NT2/D1 (cell line): ENCODE results near the gene NME9.
"Not testable (repeated sequence)": the region's sequence is repeated elsewhere in the genome, so short reads cannot be mapped to it uniquely, and the experiment has no call there.

Experiments
- DNase-seq: peaks from one replicate; pipeline ENCODE4 v3.0.0-alpha.2; 2011; ENCODE audit warnings: low read depth, low spot score
- H3K27me3 ChIP-seq: 2 replicates; pipeline ENCODE4 v1.6.0; 2011; ENCODE audit warnings: mild to moderate bottlenecking; ENCODE audit not compliant: insufficient read length, insufficient read depth
- H3K36me3 ChIP-seq: 2 replicates; pipeline ENCODE4 v1.6.1; 2011; ENCODE audit warnings: mild to moderate bottlenecking, low read length, mixed read lengths; ENCODE audit not compliant: insufficient read depth, insufficient read length
- H3K4me1 ChIP-seq: 2 replicates; pipeline ENCODE4 v1.5.1; 2011; ENCODE audit not compliant: insufficient read depth, insufficient read length
- H3K4me3 ChIP-seq: 2 replicates; pipeline ENCODE4 v1.5.1; 2011; ENCODE audit warnings: low read depth; ENCODE audit not compliant: insufficient read length
- H3K9ac ChIP-seq: 2 replicates; pipeline ENCODE4 v1.6.0; 2011; ENCODE audit warnings: low read depth; ENCODE audit not compliant: insufficient read length
- H3K9me3 ChIP-seq: 2 replicates; pipeline ENCODE4 v1.5.1; 2011; ENCODE audit warnings: mild to moderate bottlenecking, low read length; ENCODE audit not compliant: insufficient read depth
- SUZ12 ChIP-seq: IDR thresholded peaks from 2 replicates; pipeline ENCODE4 v1.6.1; 2011; ENCODE audit not compliant: insufficient read length, insufficient read depth; ENCODE audit errors: extremely low read depth
- YY1 ChIP-seq: IDR thresholded peaks from 2 replicates; pipeline ENCODE4 v1.6.1; 2011; ENCODE audit not compliant: insufficient read length, insufficient read depth
- ZNF274 ChIP-seq: IDR thresholded peaks from 2 replicates; pipeline ENCODE4 v1.6.1; 2011; ENCODE audit warnings: mild to moderate bottlenecking, low read depth, low read length

Gene NME9, protein sequence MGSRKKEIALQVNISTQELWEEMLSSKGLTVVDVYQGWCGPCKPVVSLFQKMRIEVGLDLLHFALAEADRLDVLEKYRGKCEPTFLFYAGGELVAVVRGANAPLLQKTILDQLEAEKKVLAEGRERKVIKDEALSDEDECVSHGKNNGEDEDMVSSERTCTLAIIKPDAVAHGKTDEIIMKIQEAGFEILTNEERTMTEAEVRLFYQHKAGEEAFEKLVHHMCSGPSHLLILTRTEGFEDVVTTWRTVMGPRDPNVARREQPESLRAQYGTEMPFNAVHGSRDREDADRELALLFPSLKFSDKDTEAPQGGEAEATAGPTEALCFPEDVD

DNA sequence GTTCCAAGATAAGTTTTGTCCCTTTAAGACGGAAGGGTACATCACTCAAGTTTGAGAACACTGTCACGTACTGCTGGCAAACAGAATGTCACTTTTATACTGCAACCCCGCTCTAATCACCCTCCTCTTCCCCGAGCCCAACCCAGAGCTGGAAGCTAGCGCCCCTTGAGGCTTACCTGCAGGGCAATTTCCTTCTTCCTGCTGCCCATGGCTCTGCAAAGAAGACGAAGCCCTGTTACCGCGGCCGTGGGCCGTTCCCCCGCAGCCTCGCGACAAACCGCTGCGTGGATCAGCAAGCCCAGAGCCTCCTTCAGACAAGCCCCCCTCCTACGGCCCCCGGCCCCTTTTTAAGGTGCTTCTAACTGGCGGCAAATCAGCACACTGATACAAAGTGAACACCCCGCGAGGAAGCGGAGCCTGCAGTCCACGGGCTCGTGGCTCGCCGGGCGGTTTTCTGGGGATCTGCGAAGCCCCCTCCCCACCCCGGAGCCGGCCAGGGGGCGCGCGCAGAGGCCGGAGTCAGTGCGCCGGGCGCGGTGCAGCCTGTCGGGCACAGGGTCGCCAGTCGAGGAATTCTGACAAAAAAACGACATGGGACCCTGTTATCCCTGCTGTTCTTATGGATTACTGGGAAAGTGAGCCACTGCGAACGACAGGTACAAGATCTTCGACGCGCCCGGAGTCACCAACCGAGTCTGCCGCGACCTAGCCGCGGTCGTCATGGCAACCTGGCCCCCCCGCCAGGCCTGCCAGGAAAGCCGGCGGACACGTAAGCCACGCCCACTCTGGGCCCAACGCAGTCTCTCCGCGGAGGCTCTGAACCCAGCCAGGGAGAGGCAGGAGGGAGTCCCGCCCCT lies at the start of gene NME9:
Gene NME9 (minus strand): TSS at position 725 of the 857 bp plus-strand sequence. CDS start 516 bp downstream, at position 209.
- peak within 1 kb of the TSS; percentile 64 for H3K4me3 ChIP-seq
- peaks cover 2% of the 10 kb centered on the region for H3K4me1 ChIP-seq
- H3K9ac ChIP-seq, result peak within 1 kb of the TSS; percentile 79
- H3K9me3 ChIP-seq, result no peaks in the 10 kb centered on the region
- peaks cover 3% of the 10 kb centered on the region for H3K27me3 ChIP-seq
- DNase-seq, result peak; percentile 95
- no peak for TF ChIP-seq SUZ12
- H3K36me3 ChIP-seq, result no peaks in the 10 kb centered on the region

DNA sequence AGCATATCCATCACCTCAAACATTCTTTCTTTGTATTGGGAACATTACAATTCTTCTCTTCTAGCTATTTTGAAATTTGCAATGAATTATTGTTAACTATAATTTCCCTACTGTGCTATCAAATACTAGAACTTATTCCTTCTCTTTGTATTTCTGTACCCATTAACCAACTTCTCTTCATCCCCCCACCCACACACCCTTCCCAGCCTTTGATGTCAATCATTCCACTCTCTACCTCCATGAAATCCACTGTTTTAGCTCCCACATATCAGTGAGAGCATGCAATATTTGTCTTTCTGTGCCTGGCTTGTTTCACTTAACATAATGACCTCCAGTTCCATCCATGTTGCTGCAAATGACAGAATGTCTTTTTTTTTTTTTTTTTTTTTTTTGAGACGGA lies 49.3 kb upstream of the NME9 start:
- no peak for DNase-seq
- peaks cover 18% of the 10 kb centered on the region for H3K36me3 ChIP-seq
- H3K4me3 ChIP-seq, result no peak overlapping the region
- no peaks in the 10 kb centered on the region for H3K27me3 ChIP-seq
- no peak overlapping the region for H3K9ac ChIP-seq
- no peaks in the 10 kb centered on the region for H3K9me3 ChIP-seq
- H3K4me1 ChIP-seq, result peaks cover 20% of the 10 kb centered on the region
- no peak for TF ChIP-seq ZNF274
- no peak for TF ChIP-seq YY1
- no peak for TF ChIP-seq SUZ12

DNA sequence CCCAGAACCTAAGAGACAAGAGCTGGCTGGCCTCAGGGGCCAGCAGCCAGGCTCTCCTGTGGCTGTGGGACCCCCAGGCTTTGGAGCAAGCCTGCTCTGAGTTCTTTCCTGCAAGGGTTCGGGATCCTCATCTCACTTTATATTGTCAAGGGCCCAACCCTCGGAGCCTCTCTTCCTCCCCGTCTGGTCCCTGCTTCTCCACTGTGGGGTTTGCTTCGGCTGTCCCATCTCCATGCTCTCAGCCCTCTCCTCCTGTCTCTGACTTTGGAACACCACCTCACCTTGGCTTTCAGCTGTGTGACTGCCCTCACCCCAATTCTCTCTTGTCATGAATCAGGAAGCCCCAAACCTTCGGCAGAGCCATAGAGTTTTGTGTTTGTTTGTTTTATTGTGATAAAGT lies 48.7 kb upstream of the NME9 start:
- Histone ChIP-seq H3K4me3 (no peak overlapping the region), H3K9me3 (no peaks in the 10 kb centered on the region), H3K9ac (no peak overlapping the region), H3K4me1 (peaks cover 20% of the 10 kb centered on the region), H3K27me3 (no peaks in the 10 kb centered on the region), H3K36me3 (peaks cover 22% of the 10 kb centered on the region)
- TF ChIP-seq SUZ12, result no peak
- TF ChIP-seq ZNF274, result no peak
- TF ChIP-seq YY1, result no peak
- no peak for DNase-seq

DNA sequence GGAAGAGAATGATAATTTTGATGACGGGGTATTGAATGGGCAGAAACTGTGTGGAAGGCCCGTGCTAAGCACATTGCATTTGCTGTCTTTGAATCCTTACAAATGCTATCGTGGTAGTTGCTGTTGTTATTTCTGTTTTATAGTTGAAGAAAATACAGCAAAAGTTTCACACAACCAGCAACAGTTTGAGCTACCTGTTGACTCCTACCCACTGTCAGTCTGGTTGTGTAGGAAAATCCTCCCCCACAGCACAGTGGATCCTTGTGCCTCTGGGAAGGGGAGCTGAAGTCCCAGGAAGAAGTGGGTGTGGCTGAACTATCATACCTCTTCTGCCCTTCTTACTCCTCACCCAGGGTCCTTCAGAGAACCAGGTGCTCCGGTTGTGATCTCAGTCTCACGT lies 48.2 kb upstream of the NME9 start:
- peaks cover 20% of the 10 kb centered on the region for H3K4me1 ChIP-seq
- H3K36me3 ChIP-seq, result peaks cover 27% of the 10 kb centered on the region
- no peak overlapping the region for H3K4me3 ChIP-seq
- no peaks in the 10 kb centered on the region for H3K27me3 ChIP-seq
- H3K9ac ChIP-seq, result no peak overlapping the region
- TF ChIP-seq YY1 (no peak), ZNF274 (no peak), SUZ12 (no peak)
- no peaks in the 10 kb centered on the region for H3K9me3 ChIP-seq
- no peak for DNase-seq

DNA sequence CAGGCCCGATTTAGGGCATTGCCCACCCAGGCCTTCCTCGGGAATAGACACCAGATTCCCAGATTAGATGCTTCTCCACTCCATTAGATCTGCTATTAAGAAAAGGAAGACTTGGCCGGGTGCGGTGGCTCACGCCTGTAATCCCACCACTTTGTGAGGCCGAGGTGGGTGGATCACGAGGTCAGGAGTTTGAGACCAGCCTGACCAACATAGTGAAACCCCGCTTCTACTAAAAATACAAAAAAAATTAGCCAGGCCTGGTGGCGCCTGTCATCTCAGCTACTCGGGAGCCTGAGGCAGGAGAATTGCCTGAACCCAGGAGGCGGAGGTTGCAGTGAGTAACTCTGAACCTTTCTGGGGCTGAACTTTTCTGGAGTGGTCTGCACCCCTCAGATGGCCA lies 47.6 kb upstream of the NME9 start:
- not testable (repeated sequence) for DNase-seq, H3K9me3 ChIP-seq, H3K9ac ChIP-seq, H3K4me3 ChIP-seq, H3K27me3 ChIP-seq
- Histone ChIP-seq H3K4me1 (peaks cover 15% of the 10 kb centered on the region), H3K36me3 (peaks cover 27% of the 10 kb centered on the region)

DNA sequence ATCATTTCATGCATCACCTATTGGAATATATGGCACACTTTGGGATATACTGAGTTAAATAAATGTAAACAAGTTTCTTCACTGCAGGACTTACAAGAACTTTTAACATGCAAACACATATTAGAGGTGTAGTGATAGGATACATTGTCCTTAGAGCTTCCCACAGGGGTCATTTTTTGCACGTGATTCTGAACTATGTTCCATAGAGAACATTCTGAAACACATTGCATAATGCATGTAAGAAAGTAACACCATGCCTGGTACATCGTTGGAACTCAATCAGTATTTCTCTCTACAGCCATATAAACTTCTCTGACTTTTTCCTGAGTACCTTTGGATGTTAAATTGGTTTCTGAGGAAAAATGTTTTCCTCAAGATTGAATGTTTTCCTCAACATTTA lies 47.0 kb upstream of the NME9 start:
- DNase-seq, result no peak
- no peak overlapping the region for H3K9ac ChIP-seq

DNA sequence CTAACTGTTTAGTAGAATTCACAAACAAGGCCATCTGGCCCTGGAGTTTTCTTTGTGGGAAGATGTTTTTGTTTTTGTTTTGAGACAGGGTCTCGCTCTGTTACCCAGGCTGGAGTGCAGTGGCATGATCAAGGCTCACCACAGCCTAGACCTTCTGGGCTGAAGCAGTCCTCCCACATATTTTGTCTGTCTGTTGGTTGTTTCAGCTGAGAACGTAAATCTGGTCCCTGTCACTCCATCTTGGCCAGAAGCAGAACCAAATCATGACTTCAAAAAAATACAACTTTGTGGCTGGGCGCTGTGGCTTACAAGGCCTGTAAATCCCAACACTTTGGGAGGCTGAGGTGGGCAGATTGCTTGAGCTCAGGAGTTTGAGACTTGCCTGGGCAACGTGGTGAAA lies 45.8 kb upstream of the NME9 start:
- Histone ChIP-seq H3K9me3 (no peaks in the 10 kb centered on the region), H3K9ac (no peak overlapping the region), H3K36me3 (peaks cover 27% of the 10 kb centered on the region), H3K4me3 (no peak overlapping the region), H3K4me1 (peaks cover 6% of the 10 kb centered on the region), H3K27me3 (no peaks in the 10 kb centered on the region)
- TF ChIP-seq SUZ12 (no peak), ZNF274 (no peak), YY1 (no peak)
- no peak for DNase-seq

More for the DNA sequence above, 47.0 kb upstream of the NME9 start:
- no peaks in the 10 kb centered on the region for H3K27me3 ChIP-seq
- TF ChIP-seq YY1, result no peak
- TF ChIP-seq ZNF274, result no peak
- TF ChIP-seq SUZ12, result no peak
- no peak overlapping the region for H3K4me3 ChIP-seq
- peaks cover 11% of the 10 kb centered on the region for H3K4me1 ChIP-seq
- H3K36me3 ChIP-seq, result peaks cover 27% of the 10 kb centered on the region
- no peaks in the 10 kb centered on the region for H3K9me3 ChIP-seq
